Measurements from ENCODE around the gene DNAH2. TPM values are rescaled to one million over a fixed set of nuclear protein-coding genes. Genes with fewer than 3 reads are reported as not detected.

The DNAH2 gene
- total and polyA plus RNA-seq, 9 of the 15 experiments (the other 6 are each of a cell fraction or from before 2014, with no cell fraction given) = 0.03 TPM; not detected in 8

GRCh38 chr17:7686222-7687071, 31.1 kb upstream of the DNAH2 start (continued):
- peak in 1 of 3 experiments; percentile 11; a peak in 1 of 6 replicates for TF ChIP-seq ZBTB11 (CRISPR knock-in tag; IDR thresholded peaks at IDR 0.05)
- peak; percentile 76 for TF ChIP-seq TAF7 (tag; IDR thresholded peaks at IDR 0.05)
- peak; percentile 73 for TF ChIP-seq TBP (optimal IDR thresholded peaks at IDR 0.05; ENCODE audit: low read depth, low read length)
- 0 out of 2 replicates have a peak, but pooled peaks have one; percentile 55 for TF ChIP-seq ZNF197 (CRISPR knock-in tag; IDR thresholded peaks at IDR 0.05; ENCODE audit: low read depth)
- TF ChIP-seq IFI16 (CRISPR knock-in tag; IDR thresholded peaks at IDR 0.05) = no peak
- TF ChIP-seq BMI1 (IDR thresholded peaks at IDR 0.05; ENCODE audit: low read length) = no peak
- TF ChIP-seq GABPB1 (CRISPR knock-in tag; IDR thresholded peaks at IDR 0.05) = peak; percentile 61
- peak; percentile 89 for TF ChIP-seq ZC3H4 (CRISPR knock-in tag; IDR thresholded peaks at IDR 0.05; ENCODE audit: borderline replicate concordance)
- TF ChIP-seq ZNF12 (CRISPR knock-in tag; IDR thresholded peaks at IDR 0.05) = no peak
- 0 out of 2 replicates have a peak, but pooled peaks have one; percentile 30 for TF ChIP-seq SPI1 (IDR thresholded peaks at IDR 0.05; ENCODE audit: borderline replicate concordance, low read depth, low read length)
- peak; percentile 61 for TF ChIP-seq SUPT5H (IDR thresholded peaks at IDR 0.05)
- TF ChIP-seq ATF1 (CRISPR knock-in tag; IDR thresholded peaks at IDR 0.05) = no peak
- peak; percentile 69 for TF ChIP-seq ATF1 (tag; IDR thresholded peaks at IDR 0.05)
- TF ChIP-seq MBD2 (IDR thresholded peaks at IDR 0.05; ENCODE audit: borderline replicate concordance, low read depth) = peak; percentile 95
- peak; percentile 5; the same call in 1 of the 2 replicates for TF ChIP-seq VEZF1 (CRISPR knock-in tag; IDR thresholded peaks at IDR 0.05)
- TF ChIP-seq AFF4 (CRISPR knock-in tag; IDR thresholded peaks at IDR 0.05) = peak; percentile 35; the same call in 1 of the 2 replicates
- peak; percentile 73 for TF ChIP-seq EP400 (IDR thresholded peaks at IDR 0.05)
- TF ChIP-seq MAFF (IDR thresholded peaks at IDR 0.05; ENCODE audit: low read length) = peak; percentile 51; the same call in 1 of the 2 replicates

Measured in K562 (cell line).